Measurements from ENCODE around the gene SEMA7A.
"Not testable (repeated sequence)": the region's sequence is repeated elsewhere in the genome, so short reads cannot be mapped to it uniquely, and the experiment has no call there.

SEMA7A gene

DNA sequence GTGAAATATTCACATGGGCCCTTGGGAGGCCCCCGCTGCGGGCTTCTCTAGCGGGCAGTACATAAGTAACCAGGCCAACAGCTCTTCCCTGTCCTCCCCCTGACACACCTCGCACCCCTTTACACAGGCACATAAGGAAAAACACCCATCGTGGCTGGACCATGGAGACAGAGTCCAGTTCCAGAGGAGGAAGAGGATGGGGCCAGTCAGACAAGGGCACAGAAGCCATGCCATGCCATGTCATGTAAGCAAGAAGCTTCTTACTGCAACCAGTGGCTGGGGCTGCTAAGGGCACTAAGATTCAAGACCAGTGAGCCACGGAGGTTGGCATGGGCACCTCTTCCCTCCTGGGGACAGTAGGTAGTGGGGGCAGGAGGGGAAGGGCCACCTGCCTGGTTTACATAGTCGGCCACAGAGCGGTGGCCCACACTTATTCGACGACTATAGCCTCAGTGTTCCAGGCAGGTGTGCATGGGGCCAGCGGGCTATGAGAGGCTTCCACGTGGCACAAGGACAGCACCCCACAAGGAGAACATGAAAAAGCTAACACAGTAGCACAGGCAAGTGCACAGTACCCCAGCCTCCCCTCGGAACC, 60.6 kb downstream of the SEMA7A start:
- DNase-seq (ENCODE audit: low read depth in 2 of 2), result no peak

- no peak for DNase-seq (ENCODE audit: low read depth in 2 of 2)
Measured at GRCh38 chr15:74370471-74370870, 63.3 kb downstream of the SEMA7A start.

DNA sequence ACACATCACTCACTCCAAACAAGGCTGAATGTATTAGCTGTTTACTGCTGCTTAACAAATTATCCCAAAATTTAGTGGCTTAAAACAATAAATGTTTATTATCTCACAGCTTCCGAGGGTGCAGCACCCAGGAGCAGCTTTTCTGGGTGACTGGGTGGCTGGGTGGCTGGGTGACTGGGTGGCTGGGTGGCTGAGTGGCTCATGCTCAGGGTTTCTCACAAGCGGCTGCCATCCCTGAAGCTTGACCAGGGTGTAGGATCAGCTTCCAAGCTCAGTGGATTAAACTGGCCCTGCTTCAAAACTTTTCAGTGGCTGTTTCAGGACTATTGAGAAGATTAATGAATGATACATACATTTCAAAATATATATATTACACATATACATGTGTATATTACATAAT, 64.0 kb downstream of the SEMA7A start:
- no peak for DNase-seq (ENCODE audit: low read depth in 2 of 2)

DNA sequence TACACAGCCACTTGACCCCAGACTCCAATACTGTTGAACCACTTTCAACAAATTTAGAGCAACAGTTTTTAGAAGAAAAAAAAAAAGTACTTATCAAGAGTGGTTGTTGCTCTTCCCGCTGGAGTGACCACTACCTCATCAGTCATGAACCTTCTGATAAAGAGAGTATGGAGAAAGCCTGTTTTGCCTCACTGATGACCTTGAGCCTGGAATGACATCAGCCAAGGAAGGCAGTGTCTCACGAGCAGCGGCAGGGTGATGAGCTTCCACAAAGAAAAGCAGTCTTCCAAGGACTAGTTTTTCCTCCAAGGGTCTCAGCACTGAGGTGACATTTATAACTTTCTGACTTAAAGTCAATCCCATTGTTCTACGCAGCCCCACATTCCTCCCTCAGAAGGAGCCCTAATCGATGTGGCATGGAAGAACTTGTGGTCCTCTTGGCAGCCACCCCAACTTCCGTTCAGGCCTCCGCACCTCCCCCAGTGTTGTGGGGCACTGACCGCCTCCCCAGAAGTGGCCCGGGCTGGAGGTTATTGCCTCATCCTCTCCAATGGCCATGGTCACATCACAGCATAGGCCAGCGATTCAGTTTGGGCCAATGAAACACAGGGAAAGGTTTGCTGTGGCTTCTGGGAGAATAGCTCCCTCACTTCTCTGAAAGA, 64.5 kb downstream of the SEMA7A start:
- DNase-seq (ENCODE audit: low read depth in 2 of 2), result no peak

DNA sequence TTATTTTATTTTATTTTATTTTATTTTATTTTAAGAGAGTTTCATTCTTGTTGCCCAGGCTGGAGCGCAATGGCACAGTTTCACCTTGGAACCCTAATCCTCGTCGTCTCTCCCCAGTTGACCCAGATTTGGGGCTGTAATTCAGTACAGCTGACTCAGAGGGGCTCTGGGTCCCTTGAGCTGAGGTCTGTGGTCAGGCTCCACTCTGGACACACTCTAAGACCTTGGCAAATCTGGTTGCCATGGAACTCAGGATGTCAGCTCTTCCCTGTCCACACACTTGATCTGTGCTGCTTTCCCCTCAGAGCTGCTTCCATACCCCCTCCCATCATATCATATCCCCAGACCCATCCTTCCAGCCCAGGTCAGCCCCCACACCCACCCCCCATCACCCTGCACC, 65.6 kb downstream of the SEMA7A start:
- DNase-seq (ENCODE audit: low read depth in 2 of 2), result no peak

DNA sequence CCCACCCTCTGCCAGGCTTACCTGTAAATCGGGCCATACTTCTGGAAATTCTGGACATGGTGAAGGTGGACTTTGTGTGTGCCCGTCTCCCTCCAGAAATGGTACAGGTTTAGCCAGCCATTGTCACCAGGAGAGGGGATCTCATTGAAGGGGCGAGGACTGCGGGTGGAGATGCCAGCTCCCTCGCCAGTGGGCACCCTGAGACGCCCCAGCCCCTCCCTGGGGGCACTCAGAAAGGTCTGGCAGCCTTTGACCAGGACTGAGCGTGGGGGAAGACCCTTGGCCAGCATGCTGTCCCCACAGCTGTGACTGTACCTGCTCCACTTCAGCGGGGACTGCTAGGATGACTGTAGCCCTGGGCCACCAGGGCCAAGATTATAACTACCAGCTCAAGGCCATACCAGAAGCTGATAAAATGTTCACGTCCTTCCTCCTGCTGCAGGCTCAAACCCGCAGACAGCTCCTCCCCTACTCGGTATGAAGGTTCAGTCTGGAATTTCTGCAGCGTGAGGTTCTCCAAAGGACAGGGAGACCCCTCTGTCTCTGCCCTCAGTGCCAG, 66.4 kb downstream of the SEMA7A start, which contains the start of gene CYP11A1:
TSS of gene CYP11A1 (minus strand) at position 351 of the 559 bp plus-strand sequence. CDS start at position 290, 61 bp downstream.
- no peak for DNase-seq (ENCODE audit: low read depth in 2 of 2)

DNA sequence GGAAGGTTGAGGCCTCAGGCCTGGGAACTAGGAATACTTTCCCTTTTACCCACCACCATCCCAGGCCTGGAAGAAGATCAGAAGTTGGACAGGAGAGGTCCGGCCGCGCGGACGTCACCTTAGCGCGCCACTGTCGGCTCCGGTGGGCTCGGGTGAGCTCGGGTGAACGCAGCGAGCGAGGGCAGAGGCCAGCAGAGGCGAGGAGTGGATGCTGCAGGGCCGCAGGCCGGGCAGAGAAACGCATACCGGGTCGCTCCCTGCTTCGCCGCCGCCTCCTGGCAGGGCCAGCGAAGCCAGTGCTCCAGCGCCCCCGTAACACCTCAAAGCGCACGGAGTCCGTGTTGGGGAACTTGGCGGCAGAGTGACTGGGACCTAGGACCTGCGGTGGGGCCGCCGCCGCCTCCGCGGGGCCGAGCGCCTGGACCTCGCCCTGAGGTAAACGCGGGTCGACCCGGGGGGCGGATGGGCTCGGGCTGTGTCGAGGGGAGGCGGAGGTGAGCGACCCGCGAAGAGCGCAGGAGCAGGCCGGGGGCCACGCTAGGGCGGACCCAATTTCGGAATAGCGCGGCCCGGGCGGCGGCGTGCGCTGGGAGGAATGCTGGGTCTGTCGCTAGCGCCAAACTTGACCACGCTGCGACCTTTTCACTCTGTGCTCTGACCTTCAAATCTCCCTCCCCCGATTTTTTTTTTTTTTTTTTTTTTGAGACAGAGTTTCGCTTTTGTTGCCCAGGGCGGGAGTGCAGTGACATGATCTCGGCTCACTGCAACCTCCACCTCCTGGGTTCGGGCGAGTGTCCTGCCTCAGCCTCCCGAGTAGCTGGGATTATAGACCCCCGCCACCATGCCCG, 67.9 kb downstream of the SEMA7A start:
- DNase-seq (ENCODE audit: low read depth in 2 of 2), result no peak

GRCh38 chr15:74364936-74365597, 68.7 kb downstream of the SEMA7A start:
- no peak for DNase-seq (ENCODE audit: low read depth in 2 of 2)

GRCh38 chr15:74362482-74362881, 71.3 kb downstream of the SEMA7A start:
- DNase-seq (ENCODE audit: low read depth in 2 of 2), result no peak

GRCh38 chr15:74360855-74361254, 72.9 kb downstream of the SEMA7A start:
- DNase-seq (ENCODE audit: low read depth in 2 of 2), result not testable (repeated sequence)

GRCh38 chr15:74359376-74359775, 74.4 kb downstream of the SEMA7A start:
- not testable (repeated sequence) for DNase-seq (ENCODE audit: low read depth in 2 of 2)
